Measurements from ENCODE around the gene TCP11L1.

Gene TCP11L1, protein sequence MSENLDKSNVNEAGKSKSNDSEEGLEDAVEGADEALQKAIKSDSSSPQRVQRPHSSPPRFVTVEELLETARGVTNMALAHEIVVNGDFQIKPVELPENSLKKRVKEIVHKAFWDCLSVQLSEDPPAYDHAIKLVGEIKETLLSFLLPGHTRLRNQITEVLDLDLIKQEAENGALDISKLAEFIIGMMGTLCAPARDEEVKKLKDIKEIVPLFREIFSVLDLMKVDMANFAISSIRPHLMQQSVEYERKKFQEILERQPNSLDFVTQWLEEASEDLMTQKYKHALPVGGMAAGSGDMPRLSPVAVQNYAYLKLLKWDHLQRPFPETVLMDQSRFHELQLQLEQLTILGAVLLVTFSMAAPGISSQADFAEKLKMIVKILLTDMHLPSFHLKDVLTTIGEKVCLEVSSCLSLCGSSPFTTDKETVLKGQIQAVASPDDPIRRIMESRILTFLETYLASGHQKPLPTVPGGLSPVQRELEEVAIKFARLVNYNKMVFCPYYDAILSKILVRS

GRCh38 chr11:33039274-33040032 lies at the start of gene TCP11L1:
Gene TCP11L1, plus strand, starts transcription at chr11:33039572. Its CDS starts 4,202 bp downstream, at chr11:33043774.
- H3K27me3 ChIP-seq = no peaks in the 10 kb centered on the region
- no peak for TF ChIP-seq CTCF (IDR thresholded peaks at IDR 0.05)
- H3K9me3 ChIP-seq = no peaks in the 10 kb centered on the region
- H3K4me3 ChIP-seq (ENCODE audit: low read depth in 1 of 2, low read length in 1 of 2) = peak within 1 kb of the TSS; percentile 94 to 97
- peak within 1 kb of the TSS; percentile 88 for H3K27ac ChIP-seq
- H3K36me3 ChIP-seq = peaks cover 8% of the 10 kb centered on the region
- H3K4me1 ChIP-seq (ENCODE audit: control insufficient read depth in 1 of 2, insufficient read depth in 1 of 2, low read depth in 1 of 2, low read length in 1 of 2) = peaks cover 14 to 19% of the 10 kb centered on the region in 2 experiments

- H3K27me3 ChIP-seq = no peaks in the 10 kb centered on the region
- H3K36me3 ChIP-seq = no peaks in the 10 kb centered on the region
- no peak overlapping the region for H3K4me3 ChIP-seq (ENCODE audit: low read depth in 1 of 2, low read length in 1 of 2)
- TF ChIP-seq CTCF (IDR thresholded peaks at IDR 0.05) = no peak
- no peak overlapping the region for H3K27ac ChIP-seq
- H3K4me1 ChIP-seq (ENCODE audit: control insufficient read depth in 1 of 2, insufficient read depth in 1 of 2, low read depth in 1 of 2, low read length in 1 of 2) = no peaks in the 10 kb centered on the region
- H3K9me3 ChIP-seq = no peaks in the 10 kb centered on the region
Observed at GRCh38 chr11:32990481-32990880, 48.9 kb upstream of the TCP11L1 start.

- no peak for TF ChIP-seq CTCF (IDR thresholded peaks at IDR 0.05)
- Histone ChIP-seq H3K27me3 (no peaks in the 10 kb centered on the region), H3K4me1 (ENCODE audit: control insufficient read depth in 1 of 2, insufficient read depth in 1 of 2, low read depth in 1 of 2, low read length in 1 of 2) (no peaks in the 10 kb centered on the region), H3K9me3 (no peaks in the 10 kb centered on the region), H3K27ac (no peak overlapping the region), H3K36me3 (no peaks in the 10 kb centered on the region), H3K4me3 (ENCODE audit: low read depth in 1 of 2, low read length in 1 of 2) (no peak overlapping the region)
Observed at GRCh38 chr11:32991427-32991826, 47.9 kb upstream of the TCP11L1 start.

DNA sequence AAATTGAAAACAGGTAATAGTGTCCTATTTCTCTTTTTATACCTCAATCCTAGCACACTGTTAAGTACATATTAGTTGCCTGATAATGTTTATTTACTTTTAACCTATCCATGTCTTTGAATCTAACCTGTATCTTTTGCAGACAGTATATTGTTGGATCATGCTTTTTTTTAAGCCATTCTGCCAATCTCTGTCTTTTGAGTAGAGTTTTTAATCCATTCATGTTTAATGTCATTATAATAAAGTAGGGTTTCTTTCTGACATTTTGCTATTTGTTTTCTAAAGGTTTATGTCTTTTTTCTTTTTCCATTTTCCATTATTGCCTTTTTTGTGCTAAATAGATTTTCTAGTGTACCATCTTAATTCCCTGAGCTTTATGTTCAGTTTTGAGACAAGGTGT lies 47.5 kb upstream of the TCP11L1 start:
- Histone ChIP-seq H3K4me3 (ENCODE audit: low read depth in 1 of 2, low read length in 1 of 2) (no peak overlapping the region), H3K36me3 (no peaks in the 10 kb centered on the region), H3K27me3 (no peaks in the 10 kb centered on the region), H3K4me1 (ENCODE audit: control insufficient read depth in 1 of 2, insufficient read depth in 1 of 2, low read depth in 1 of 2, low read length in 1 of 2) (no peaks in the 10 kb centered on the region), H3K9me3 (no peaks in the 10 kb centered on the region), H3K27ac (no peak overlapping the region)
- TF ChIP-seq CTCF (IDR thresholded peaks at IDR 0.05) = no peak

GRCh38 chr11:33000181-33000580 lies 39.2 kb upstream of the TCP11L1 start:
- H3K36me3 ChIP-seq = no peaks in the 10 kb centered on the region
- no peaks in the 10 kb centered on the region for H3K9me3 ChIP-seq
- no peak overlapping the region for H3K27ac ChIP-seq
- TF ChIP-seq CTCF (IDR thresholded peaks at IDR 0.05) = no peak
- H3K4me3 ChIP-seq (ENCODE audit: low read depth in 1 of 2, low read length in 1 of 2) = no peak overlapping the region
- no peaks in the 10 kb centered on the region for H3K27me3 ChIP-seq
- H3K4me1 ChIP-seq (ENCODE audit: control insufficient read depth in 1 of 2, insufficient read depth in 1 of 2, low read depth in 1 of 2, low read length in 1 of 2) = no peaks in the 10 kb centered on the region

Measured in neutrophil (primary cell).